GM19324 (cell line): Measurements from ENCODE around the gene ZNF180.
"Not testable (repeated sequence)": the region's sequence is repeated elsewhere in the genome, so short reads cannot be mapped to it uniquely, and the experiment has no call there.

Experiments used
- ATAC-seq: cut with Tn5 transposase; IDR thresholded peaks from one replicate; pipeline ENCODE4 v1.9.1; 2021; ENCODE audit warnings: mild to moderate bottlenecking, moderate library complexity; ENCODE audit not compliant: unreplicated experiment, low FRiP score

The ZNF180 gene

DNA sequence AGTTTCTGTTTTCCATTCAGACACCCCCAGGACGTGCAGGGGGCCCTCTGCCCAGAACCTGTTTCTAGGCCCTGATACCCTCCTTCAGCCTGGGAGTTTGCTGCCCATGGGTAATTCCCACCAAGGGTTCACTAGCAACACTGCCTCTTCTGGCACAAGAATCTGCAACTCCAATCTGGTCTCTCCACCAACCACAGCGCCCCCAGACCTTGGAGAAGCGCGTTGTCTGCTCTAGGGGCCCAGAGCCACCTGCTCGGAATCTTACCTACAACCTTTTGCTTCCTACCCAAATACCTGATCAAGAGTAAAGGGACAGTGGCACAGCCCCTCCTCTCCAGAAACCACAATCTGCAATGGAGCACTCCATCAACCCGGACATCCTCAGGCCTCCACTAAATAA is 763 bp downstream of the ZNF180 start:
- no peak for ATAC-seq

- no peak for ATAC-seq
Measured at GRCh38 chr19:44498988-44499387, 1.3 kb downstream of the ZNF180 start.

DNA sequence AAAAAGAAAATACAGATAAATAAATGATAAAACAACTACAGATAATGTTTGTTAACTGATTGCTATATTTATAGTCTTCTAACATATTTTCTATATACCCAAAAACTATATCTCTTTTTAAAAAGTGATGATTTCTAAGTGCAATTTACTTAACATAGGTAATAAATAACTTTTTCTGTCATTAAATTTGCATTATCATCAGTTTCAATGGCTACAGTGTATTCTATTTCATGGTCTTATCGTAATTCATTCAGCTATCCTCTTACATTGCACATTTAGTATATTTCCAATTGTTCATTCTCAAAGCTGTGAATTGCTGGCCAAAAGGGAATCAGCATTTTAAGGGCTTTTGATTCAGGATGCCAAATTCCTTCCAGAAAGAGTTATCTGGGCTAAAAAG is 3.6 kb downstream of the ZNF180 start:
- no peak for ATAC-seq

DNA sequence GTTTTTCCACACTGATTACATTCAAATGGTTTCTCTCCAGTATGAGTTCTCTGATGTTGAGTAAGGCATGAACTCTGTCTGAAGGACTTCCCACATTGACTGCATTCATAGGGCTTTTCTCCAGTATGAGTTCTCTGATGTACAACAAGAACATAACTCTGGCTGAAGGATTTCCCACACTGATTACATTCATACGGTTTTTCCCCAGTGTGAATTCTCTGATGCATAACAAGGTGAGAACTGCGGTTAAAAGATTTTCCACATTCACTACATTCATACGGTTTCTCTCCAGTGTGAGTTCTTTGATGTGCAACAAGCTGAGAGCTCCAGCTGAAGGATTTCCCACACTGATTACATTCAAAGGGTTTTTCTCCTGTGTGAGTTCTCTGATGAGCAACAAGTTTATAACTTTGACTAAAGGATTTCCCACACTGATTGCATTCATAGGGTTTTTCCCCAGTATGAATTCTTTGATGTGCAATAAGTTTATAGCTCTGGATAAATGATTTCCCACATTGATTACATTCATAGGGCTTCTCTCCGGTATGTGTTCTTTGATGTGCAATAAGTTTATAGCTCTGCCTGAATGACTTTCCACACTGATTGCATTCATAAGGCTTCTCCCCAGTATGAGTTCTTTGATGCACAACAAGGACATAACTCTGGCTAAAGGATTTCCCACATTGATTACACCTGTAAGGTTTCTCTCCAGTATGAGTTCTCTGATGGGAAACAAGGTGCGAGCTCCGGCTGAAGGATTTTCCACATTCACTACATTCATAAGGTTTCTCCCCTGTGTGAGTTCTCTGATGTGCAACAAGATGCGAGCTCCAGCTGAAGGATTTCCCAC is 23.5 kb downstream of the ZNF180 start:
- ATAC-seq, result no peak

- not testable (repeated sequence) for ATAC-seq
Measured at GRCh38 chr19:44468730-44469129, 31.6 kb downstream of the ZNF180 start.

- ATAC-seq, result not testable (repeated sequence)
Measured at GRCh38 chr19:44462600-44463286, 37.6 kb downstream of the ZNF180 start.

DNA sequence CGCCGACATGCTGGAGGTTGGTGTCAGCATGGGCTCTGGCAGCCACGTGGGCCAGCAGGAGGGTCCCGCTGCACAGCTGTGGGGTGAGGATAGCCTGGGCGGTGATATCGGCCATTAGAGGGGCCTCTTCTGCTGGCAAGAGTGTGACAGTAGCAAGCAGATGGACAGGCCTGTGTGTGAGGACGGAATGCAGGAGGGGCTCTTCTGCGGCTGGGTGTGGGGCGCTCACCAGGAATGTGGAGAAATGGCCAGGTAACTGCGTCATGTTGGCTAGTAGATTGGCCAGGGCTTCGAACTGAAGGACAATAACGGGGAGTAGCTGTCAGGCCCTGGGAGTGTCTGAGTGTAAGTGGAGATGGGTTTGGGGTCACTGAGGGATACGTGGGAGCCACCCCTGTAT is 44.3 kb downstream of the ZNF180 start:
- not testable (repeated sequence) for ATAC-seq

DNA sequence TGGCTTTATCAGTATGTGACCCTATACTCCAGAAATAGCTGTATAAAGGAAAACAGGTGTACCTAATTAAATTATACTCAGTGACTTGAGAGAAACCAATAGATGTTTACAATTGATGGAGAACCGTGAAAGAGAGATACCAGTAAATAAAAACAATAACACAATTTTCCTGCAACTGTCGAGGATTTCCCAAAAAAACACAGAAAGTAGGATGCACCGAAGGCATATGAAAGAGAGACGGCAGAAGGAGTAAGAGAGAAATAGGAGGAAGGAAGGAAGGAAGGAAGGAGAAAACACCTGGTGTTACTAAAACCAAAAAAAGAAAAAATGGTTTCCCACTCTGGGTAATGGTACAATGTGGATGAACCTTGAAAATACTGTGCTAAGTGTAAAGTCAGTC is 45.2 kb downstream of the ZNF180 start:
- ATAC-seq, result no peak

- ATAC-seq, result no peak
Measured at GRCh38 chr19:44452367-44452766, 48.0 kb downstream of the ZNF180 start.

DNA sequence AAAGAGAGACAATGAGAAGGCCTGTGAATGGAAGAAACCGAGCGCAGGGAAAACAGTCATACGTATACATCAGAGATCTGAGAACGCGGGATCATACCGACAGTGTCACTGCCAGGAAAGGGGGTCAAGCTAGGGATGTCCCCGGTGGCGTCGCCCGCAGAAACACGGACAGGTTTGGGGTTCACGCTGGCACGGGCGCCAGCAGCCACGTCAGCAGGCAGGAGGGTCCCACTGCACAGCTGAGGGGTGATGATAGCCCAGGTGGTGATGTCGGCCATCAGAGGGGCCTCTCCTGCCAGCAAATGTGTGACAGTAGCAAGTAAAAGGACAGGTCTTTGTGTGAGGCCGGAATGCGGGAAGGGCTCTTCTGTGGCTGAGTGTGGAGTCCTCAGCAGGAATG is 48.6 kb downstream of the ZNF180 start:
- no peak for ATAC-seq

- ATAC-seq, result no peak
Measured at GRCh38 chr19:44447916-44448674, 52.2 kb downstream of the ZNF180 start, which contains the start of gene ZNF229. Gene ZNF229 (minus strand): TSS chr19:44448472. CDS start chr19:44442847, 5,625 bp downstream.

- ATAC-seq, result no peak
Measured at GRCh38 chr19:44438441-44438840, 61.9 kb downstream of the ZNF180 start.

GRCh38 chr19:44435441-44435840 is 64.9 kb downstream of the ZNF180 start:
- ATAC-seq, result no peak

- no peak for ATAC-seq
Measured at GRCh38 chr19:44430956-44431355, 69.4 kb downstream of the ZNF180 start.
